ENCODE measurements around the gene RICTOR. TPM values are rescaled to one million over a fixed set of nuclear protein-coding genes. Genes with fewer than 3 reads are reported as not detected.

RICTOR gene
- total RNA-seq, result 44.4 to 48.6 TPM (median 46.4 TPM) in 3 replicates

- Mint-ChIP-seq H3K4me3 (peak within 1 kb of the TSS; percentile 98), H3K36me3 (peaks cover 6% of the 10 kb centered on the region), H3K9me3 (no peaks in the 10 kb centered on the region), H3K4me1 (peaks cover 36% of the 10 kb centered on the region), H3K27ac (peak within 1 kb of the TSS; percentile 100), H3K27me3 (ENCODE audit: low read depth) (no peaks in the 10 kb centered on the region)
- DNase-seq (ENCODE audit: low spot score in 2 of 2, unreplicated experiment in 2 of 2), result peak; percentile 86 to 93
- no peak for TF ChIP-seq CTCF (IDR thresholded peaks at IDR 0.05; ENCODE audit: unreplicated experiment)
Measured at GRCh38 chr5:39074017-39074814, at the start of gene RICTOR. TSS of gene RICTOR (minus strand) at chr5:39074399. CDS start at chr5:39074377, 22 bp downstream.

GRCh38 chr5:39121922-39122321 is 47.7 kb upstream of the RICTOR start:
- H3K36me3 Mint-ChIP-seq, result no peaks in the 10 kb centered on the region
- peaks cover 2% of the 10 kb centered on the region for H3K4me1 Mint-ChIP-seq
- H3K9me3 Mint-ChIP-seq, result no peaks in the 10 kb centered on the region

GRCh38 chr5:39121315-39121714 is 47.1 kb upstream of the RICTOR start:
- TF ChIP-seq CTCF (IDR thresholded peaks at IDR 0.05; ENCODE audit: unreplicated experiment), result no peak
- peaks cover 8% of the 10 kb centered on the region for H3K27me3 Mint-ChIP-seq (ENCODE audit: low read depth)
- no peaks in the 10 kb centered on the region for H3K9me3 Mint-ChIP-seq
- no peak for DNase-seq (ENCODE audit: low spot score in 2 of 2, unreplicated experiment in 2 of 2)
- no peaks in the 10 kb centered on the region for H3K36me3 Mint-ChIP-seq
- no peak overlapping the region for H3K27ac Mint-ChIP-seq
- peaks cover 2% of the 10 kb centered on the region for H3K4me1 Mint-ChIP-seq
- no peak overlapping the region for H3K4me3 Mint-ChIP-seq

More at GRCh38 chr5:39121922-39122321, 47.7 kb upstream of the RICTOR start:
- Mint-ChIP-seq H3K4me3 (no peak overlapping the region), H3K27ac (no peak overlapping the region), H3K27me3 (ENCODE audit: low read depth) (peaks cover 8% of the 10 kb centered on the region)
- no peak for DNase-seq (ENCODE audit: low spot score in 2 of 2, unreplicated experiment in 2 of 2)
- TF ChIP-seq CTCF (IDR thresholded peaks at IDR 0.05; ENCODE audit: unreplicated experiment), result no peak

GRCh38 chr5:39120052-39120420 is 45.8 kb upstream of the RICTOR start:
- H3K36me3 Mint-ChIP-seq, result no peaks in the 10 kb centered on the region
- no peak overlapping the region for H3K4me3 Mint-ChIP-seq
- H3K4me1 Mint-ChIP-seq, result peaks cover 2% of the 10 kb centered on the region
- TF ChIP-seq CTCF (IDR thresholded peaks at IDR 0.05; ENCODE audit: unreplicated experiment), result no peak
- H3K27ac Mint-ChIP-seq, result no peak overlapping the region
- no peak for DNase-seq (ENCODE audit: low spot score in 2 of 2, unreplicated experiment in 2 of 2)
- H3K27me3 Mint-ChIP-seq (ENCODE audit: low read depth), result peaks cover 8% of the 10 kb centered on the region
- H3K9me3 Mint-ChIP-seq, result no peaks in the 10 kb centered on the region

GRCh38 chr5:39119404-39120051 is 45.3 kb upstream of the RICTOR start:
- H3K4me3 Mint-ChIP-seq, result no peak overlapping the region
- H3K4me1 Mint-ChIP-seq, result peaks cover 2% of the 10 kb centered on the region
- no peaks in the 10 kb centered on the region for H3K36me3 Mint-ChIP-seq
- H3K9me3 Mint-ChIP-seq, result no peaks in the 10 kb centered on the region
- no peak for TF ChIP-seq CTCF (IDR thresholded peaks at IDR 0.05; ENCODE audit: unreplicated experiment)
- DNase-seq (ENCODE audit: low spot score in 2 of 2, unreplicated experiment in 2 of 2), result no peak
- H3K27me3 Mint-ChIP-seq (ENCODE audit: low read depth), result peaks cover 8% of the 10 kb centered on the region
- no peak overlapping the region for H3K27ac Mint-ChIP-seq
